Trophoblast cell (in vitro differentiated cells and primary cell): Measurements from ENCODE around the gene DDI2.

Source experiments
- DNase-seq, 2 donors: peaks; one replicate each; pipeline ENCODE4 v3.0.0-alpha.2; 2016
- H2AFZ ChIP-seq: 2 replicates; pipeline ENCODE4 v1.6.1; 2013; ENCODE audit warnings: low read length, moderate library complexity, mild to moderate bottlenecking; ENCODE audit not compliant: insufficient read depth, poor library complexity
- H2AK5ac ChIP-seq: 2 replicates; pipeline ENCODE4 v1.6.1; 2013; ENCODE audit warnings: mild to moderate bottlenecking, low read length
- H2BK120ac ChIP-seq: 2 replicates; pipeline ENCODE4 v1.6.1; 2013; ENCODE audit warnings: low read length, mild to moderate bottlenecking, moderate library complexity; ENCODE audit not compliant: insufficient read depth, poor library complexity
- H2BK12ac ChIP-seq: 2 replicates; pipeline ENCODE4 v1.6.1; 2013; ENCODE audit warnings: mild to moderate bottlenecking, low read length, moderate library complexity
- H2BK5ac ChIP-seq: 2 replicates; pipeline ENCODE4 v1.6.1; 2013; ENCODE audit warnings: low read length, low read depth, moderate library complexity, mild to moderate bottlenecking; ENCODE audit not compliant: poor library complexity
- H3K14ac ChIP-seq: 2 replicates; pipeline ENCODE4 v1.6.1; 2013; ENCODE audit warnings: mild to moderate bottlenecking, low read length
- H3K18ac ChIP-seq: 2 replicates; pipeline ENCODE4 v1.6.1; 2013; ENCODE audit warnings: mild to moderate bottlenecking, low read length
- H3K23ac ChIP-seq: 2 replicates; pipeline ENCODE4 v1.6.1; 2013; ENCODE audit warnings: low read length
- H3K27ac ChIP-seq: 2 replicates; pipeline ENCODE4 v1.5.1; 2013; ENCODE audit warnings: low read depth, mild to moderate bottlenecking, inconsistent platforms, low read length, moderate library complexity
- H3K27me3 ChIP-seq: 2 replicates; pipeline ENCODE4 v1.6.1; 2013; ENCODE audit warnings: inconsistent platforms, mild to moderate bottlenecking, low read length, moderate library complexity; ENCODE audit not compliant: insufficient read depth
- H3K36me3 ChIP-seq, 2 experiments: 1 replicate in 1 of 2; 2 replicates in 1 of 2; pipeline ENCODE4 v1.6.1; 2013; ENCODE audit warnings: low read length in 2 of 2, mild to moderate bottlenecking in 2 of 2, moderate library complexity in 1 of 2; ENCODE audit not compliant: insufficient read depth in 2 of 2, control insufficient read depth in 1 of 2
- H3K4ac ChIP-seq: 2 replicates; pipeline ENCODE4 v1.6.1; 2013; ENCODE audit warnings: low read depth, mild to moderate bottlenecking, low read length, moderate library complexity
- H3K4me1 ChIP-seq, 2 experiments: 1 replicate in 1 of 2; 2 replicates in 1 of 2; pipeline ENCODE4 v1.6.1; 2013; ENCODE audit warnings: low read length in 2 of 2, mild to moderate bottlenecking in 2 of 2, moderate library complexity in 1 of 2; ENCODE audit not compliant: insufficient read depth in 2 of 2, control insufficient read depth in 1 of 2
- H3K4me2 ChIP-seq: 2 replicates; pipeline ENCODE4 v1.6.1; 2013; ENCODE audit warnings: inconsistent platforms, mild to moderate bottlenecking, low read length, moderate library complexity
- H3K4me3 ChIP-seq: 2 replicates; pipeline ENCODE4 v1.5.1; 2013; ENCODE audit warnings: mild to moderate bottlenecking, low read depth, low read length, inconsistent platforms
- H3K79me1 ChIP-seq: one replicate; pipeline ENCODE4 v1.6.1; 2013; ENCODE audit warnings: low read length
- H3K79me2 ChIP-seq: 2 replicates; pipeline ENCODE4 v1.6.1; 2013; ENCODE audit warnings: low read length, mild to moderate bottlenecking; ENCODE audit not compliant: control insufficient read depth, insufficient read depth, poor library complexity
- H3K9ac ChIP-seq: 2 replicates; pipeline ENCODE4 v1.6.1; 2013; ENCODE audit warnings: mild to moderate bottlenecking, low read length
- H3K9me3 ChIP-seq: 2 replicates; pipeline ENCODE4 v1.6.1; 2013; ENCODE audit warnings: low read depth, mild to moderate bottlenecking, control low read depth, inconsistent platforms, low read length; ENCODE audit not compliant: insufficient read depth
- H4K12ac ChIP-seq: 2 replicates; pipeline ENCODE4 v1.6.1; 2013; ENCODE audit warnings: low read depth, mild to moderate bottlenecking, low read length, moderate library complexity
- H4K8ac ChIP-seq: 2 replicates; pipeline ENCODE4 v1.6.1; 2013; ENCODE audit warnings: low read depth, mild to moderate bottlenecking, low read length, moderate library complexity
- H4K91ac ChIP-seq: one replicate; pipeline ENCODE4 v1.6.1; 2013; ENCODE audit warnings: low read depth, mild to moderate bottlenecking, low read length, moderate library complexity
- WGBS: extraction: QIAGEN DNeasy Blood & Tissue Kit; methylation state at CpG from one replicate; pipeline ENCODE4 v1.1.7; 2013; ENCODE audit warnings: missing lambda C conversion rate; ENCODE audit not compliant: insufficient read length, insufficient coverage; ENCODE audit errors: extremely low coverage; 5-methylcytosine and 5-hydroxymethylcytosine counted together

The DDI2 gene

DNA sequence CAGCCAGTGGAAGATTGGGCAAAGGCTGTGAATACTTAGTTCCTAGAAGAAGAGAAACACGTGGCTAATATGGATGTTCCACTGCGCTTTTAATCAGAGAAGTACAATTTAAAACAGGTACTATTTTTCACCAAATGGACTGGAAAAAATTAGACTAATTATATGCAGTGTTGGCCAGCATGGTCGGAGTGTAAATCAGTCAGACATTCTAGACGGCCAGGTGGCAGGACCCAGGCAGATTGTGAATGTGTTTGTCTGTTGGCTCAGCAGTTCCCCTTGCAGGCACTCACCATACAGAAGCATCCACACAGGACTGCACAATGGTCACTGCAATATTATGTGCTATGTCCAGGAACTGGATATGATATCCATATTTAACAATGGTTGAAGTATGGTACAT, 94.9 kb downstream of the DDI2 start:
- WGBS: no CpG with 5 or more reads among the region's 4 CpGs
- H3K36me3 ChIP-seq: peaks cover 13 to 15% of the 10 kb centered on the region in 2 experiments
- H3K79me2 ChIP-seq: no peaks in the 10 kb centered on the region
- no peak overlapping the region for H4K12ac ChIP-seq
- no peak overlapping the region for H2BK5ac ChIP-seq
- H2BK12ac ChIP-seq: no peak overlapping the region
- no peaks in the 10 kb centered on the region for H3K9me3 ChIP-seq
- no peaks in the 10 kb centered on the region for H3K79me1 ChIP-seq
- no peak overlapping the region for H3K4ac ChIP-seq
- no peaks in the 10 kb centered on the region for H3K27me3 ChIP-seq
- H2AK5ac ChIP-seq: no peak overlapping the region
- no peak overlapping the region for H3K27ac ChIP-seq
- no peak overlapping the region for H2AFZ ChIP-seq
- H3K18ac ChIP-seq: no peak overlapping the region
- H3K4me1 ChIP-seq: no peaks in the 10 kb centered on the region
- H3K9ac ChIP-seq: no peak overlapping the region
- H3K4me2 ChIP-seq: no peak overlapping the region
- H3K4me3 ChIP-seq: no peak overlapping the region
- H4K8ac ChIP-seq: no peak overlapping the region
- H3K23ac ChIP-seq: no peak overlapping the region
- H4K91ac ChIP-seq: no peak overlapping the region
- H2BK120ac ChIP-seq: no peak overlapping the region
- DNase-seq: no peak
- no peak overlapping the region for H3K14ac ChIP-seq

DNA sequence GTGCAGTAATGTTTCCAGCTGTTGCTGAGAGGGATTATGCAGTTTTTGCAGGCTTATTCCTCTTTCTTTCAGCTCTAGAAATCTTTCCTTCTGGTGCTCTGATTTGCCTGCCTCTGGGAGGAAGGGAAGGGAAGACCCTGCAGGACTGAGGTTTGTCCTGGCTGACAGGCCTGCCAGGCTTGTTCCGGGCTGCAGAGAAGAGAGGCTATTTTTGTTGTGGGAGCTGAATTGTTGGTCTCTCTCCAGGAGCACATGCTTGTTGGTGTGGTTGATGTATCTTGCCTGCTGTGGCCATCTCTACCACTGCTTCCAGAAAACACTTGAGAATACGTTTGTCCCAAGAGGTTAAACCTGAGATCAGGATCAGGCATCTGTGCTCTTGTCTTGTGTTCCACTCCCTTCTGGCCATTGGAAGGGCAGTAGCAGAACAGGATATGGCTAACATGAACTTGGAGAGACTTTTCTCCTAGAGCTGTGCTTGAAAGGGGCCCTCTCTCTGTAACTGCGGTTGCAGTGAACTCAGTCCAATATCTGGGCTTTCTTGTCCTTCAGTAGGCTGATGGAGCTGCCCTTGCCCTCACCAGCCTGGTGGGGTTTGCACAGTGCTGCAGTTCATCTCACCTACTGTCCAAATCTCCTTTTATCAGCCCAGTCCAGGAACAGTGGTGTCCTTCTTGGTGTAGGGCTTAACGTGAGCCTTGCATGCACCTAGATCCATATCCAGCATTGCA, 97.3 kb downstream of the DDI2 start:
- Histone ChIP-seq H3K9ac (no peak overlapping the region), H2BK120ac (no peak overlapping the region), H3K79me2 (no peaks in the 10 kb centered on the region), H2AFZ (no peak overlapping the region), H3K9me3 (no peaks in the 10 kb centered on the region), H3K27me3 (no peaks in the 10 kb centered on the region), H2BK12ac (no peak overlapping the region), H2AK5ac (no peak overlapping the region), H2BK5ac (no peak overlapping the region), H3K4me1 (peaks cover 0 to 2% of the 10 kb centered on the region in 2 experiments), H3K36me3 (peaks cover 24 to 32% of the 10 kb centered on the region in 2 experiments), H3K18ac (peak overlapping the region; percentile 52), H3K23ac (no peak overlapping the region), H3K4ac (no peak overlapping the region), H4K91ac (no peak overlapping the region), H3K79me1 (no peaks in the 10 kb centered on the region), H3K4me3 (no peak overlapping the region), H4K12ac (no peak overlapping the region), H3K14ac (no peak overlapping the region), H4K8ac (no peak overlapping the region), H3K27ac (no peak overlapping the region), H3K4me2 (no peak overlapping the region)
- WGBS: no CpG with 5 or more reads among the region's 4 CpGs
- DNase-seq: no peak

GRCh38 chr1:15717418-15718125, 100.3 kb downstream of the DDI2 start:
- no peak overlapping the region for H3K4ac ChIP-seq
- no peak overlapping the region for H4K12ac ChIP-seq
- H3K23ac ChIP-seq: no peak overlapping the region
- no peak overlapping the region for H2AK5ac ChIP-seq
- H3K79me1 ChIP-seq: peaks cover 2% of the 10 kb centered on the region
- no CpG with 5 or more reads among the region's 11 CpGs for whole genome bisulfite sequencing
- no peak overlapping the region for H3K4me2 ChIP-seq
- no peak for DNase-seq
- peaks cover 8 to 17% of the 10 kb centered on the region in 2 experiments for H3K4me1 ChIP-seq
- no peak overlapping the region for H3K18ac ChIP-seq
- no peak overlapping the region for H3K9ac ChIP-seq
- no peak overlapping the region for H2BK12ac ChIP-seq
- H3K9me3 ChIP-seq: no peaks in the 10 kb centered on the region
- H3K79me2 ChIP-seq: no peaks in the 10 kb centered on the region
- no peak overlapping the region for H4K8ac ChIP-seq
- no peak overlapping the region for H2AFZ ChIP-seq
- H2BK120ac ChIP-seq: no peak overlapping the region
- peak overlapping the region; percentile 18 for H3K4me3 ChIP-seq
- peaks cover 32 to 45% of the 10 kb centered on the region in 2 experiments for H3K36me3 ChIP-seq
- H2BK5ac ChIP-seq: no peak overlapping the region
- H3K14ac ChIP-seq: no peak overlapping the region
- H4K91ac ChIP-seq: no peak overlapping the region
- no peak overlapping the region for H3K27ac ChIP-seq
- no peaks in the 10 kb centered on the region for H3K27me3 ChIP-seq

DNA sequence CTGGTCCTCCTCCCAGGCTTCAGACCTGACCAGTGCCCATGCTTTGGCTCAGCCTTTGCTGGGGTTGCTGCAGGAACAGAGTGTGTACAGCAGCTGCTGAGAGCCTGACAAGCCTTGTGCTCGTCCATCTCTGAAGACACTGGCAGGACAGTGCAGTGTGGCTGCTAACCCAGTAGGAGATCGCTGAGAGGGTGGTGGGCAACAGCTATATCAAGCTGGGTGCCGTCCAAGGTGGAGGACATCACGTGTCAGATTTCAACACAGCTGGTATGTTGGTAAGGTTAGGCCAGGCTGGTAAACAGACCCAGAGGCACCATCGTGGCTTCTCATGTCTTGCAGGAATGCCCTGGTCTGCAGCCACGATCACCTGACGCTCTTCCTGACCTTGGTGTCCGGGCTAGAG, 100.9 kb downstream of the DDI2 start:
- no peaks in the 10 kb centered on the region for H3K9me3 ChIP-seq
- H2AK5ac ChIP-seq: no peak overlapping the region
- no peak overlapping the region for H3K23ac ChIP-seq
- H2AFZ ChIP-seq: no peak overlapping the region
- no peak overlapping the region for H4K8ac ChIP-seq
- H3K27ac ChIP-seq: no peak overlapping the region
- H3K18ac ChIP-seq: no peak overlapping the region
- no peak for DNase-seq
- H3K4me1 ChIP-seq: peaks cover 11 to 23% of the 10 kb centered on the region in 2 experiments
- no peak overlapping the region for H4K12ac ChIP-seq
- H3K27me3 ChIP-seq: no peaks in the 10 kb centered on the region
- H3K4me2 ChIP-seq: no peak overlapping the region
- H3K79me1 ChIP-seq: peaks cover 2% of the 10 kb centered on the region
- H3K9ac ChIP-seq: no peak overlapping the region
- no peak overlapping the region for H3K14ac ChIP-seq
- peaks cover 32 to 45% of the 10 kb centered on the region in 2 experiments for H3K36me3 ChIP-seq
- WGBS: no CpG with 5 or more reads among the region's 8 CpGs
- H3K4ac ChIP-seq: no peak overlapping the region
- H3K79me2 ChIP-seq: no peaks in the 10 kb centered on the region
- H2BK120ac ChIP-seq: no peak overlapping the region
- H4K91ac ChIP-seq: no peak overlapping the region
- peak overlapping the region; percentile 18 for H3K4me3 ChIP-seq
- H2BK5ac ChIP-seq: no peak overlapping the region
- H2BK12ac ChIP-seq: no peak overlapping the region
